GM12874 (cell line): ENCODE measurements around the gene HDAC9.

ENCODE experiments used
- CTCF ChIP-seq: IDR thresholded peaks from 2 replicates; pipeline ENCODE4 v1.5.1; 2011; ENCODE audit warnings: low read depth, mild to moderate bottlenecking, control low read depth, low read length, moderate library complexity; ENCODE audit not compliant: insufficient read depth

HDAC9 gene

GRCh38 chr7:18886832-18887231 lies 391.3 kb downstream of the HDAC9 start:
- TF ChIP-seq CTCF, result no peak

DNA sequence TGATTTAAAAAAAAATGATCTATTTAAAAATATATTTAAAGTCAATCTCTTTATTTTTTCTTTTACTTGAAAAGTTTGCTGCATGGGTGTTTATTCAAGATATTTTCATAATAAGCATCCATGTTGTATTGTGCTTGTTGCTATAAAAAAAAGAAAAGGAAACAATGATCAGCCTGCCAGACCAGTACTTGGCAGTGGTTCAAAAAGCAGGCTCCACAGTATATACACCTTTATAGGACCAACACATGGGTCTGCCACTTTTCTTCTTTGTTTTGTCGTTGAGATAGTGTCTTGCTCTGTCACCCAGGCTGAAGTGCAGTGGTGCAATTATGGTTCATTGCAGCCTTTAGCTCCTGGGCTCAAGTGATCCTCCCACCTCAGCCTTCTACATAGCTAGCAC lies 393.9 kb downstream of the HDAC9 start:
- no peak for TF ChIP-seq CTCF

DNA sequence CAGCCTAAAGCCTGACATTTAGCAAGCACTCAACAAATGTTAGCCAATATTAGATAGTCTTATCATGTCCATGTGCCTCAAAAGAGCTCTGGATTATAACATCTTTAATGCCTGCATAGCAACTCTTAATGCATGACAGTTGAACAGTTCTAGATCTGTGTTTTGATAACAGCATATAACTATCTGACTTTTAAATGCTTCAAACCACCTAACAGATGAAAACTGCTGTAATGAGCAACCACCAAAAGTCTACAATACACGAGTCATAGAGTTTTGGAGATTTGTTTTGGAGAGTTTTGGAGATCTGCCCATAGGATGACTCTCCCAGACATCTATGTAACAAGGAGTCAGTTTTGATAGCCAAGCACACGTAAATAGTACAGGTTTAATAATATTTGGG lies 394.6 kb downstream of the HDAC9 start:
- no peak for TF ChIP-seq CTCF

DNA sequence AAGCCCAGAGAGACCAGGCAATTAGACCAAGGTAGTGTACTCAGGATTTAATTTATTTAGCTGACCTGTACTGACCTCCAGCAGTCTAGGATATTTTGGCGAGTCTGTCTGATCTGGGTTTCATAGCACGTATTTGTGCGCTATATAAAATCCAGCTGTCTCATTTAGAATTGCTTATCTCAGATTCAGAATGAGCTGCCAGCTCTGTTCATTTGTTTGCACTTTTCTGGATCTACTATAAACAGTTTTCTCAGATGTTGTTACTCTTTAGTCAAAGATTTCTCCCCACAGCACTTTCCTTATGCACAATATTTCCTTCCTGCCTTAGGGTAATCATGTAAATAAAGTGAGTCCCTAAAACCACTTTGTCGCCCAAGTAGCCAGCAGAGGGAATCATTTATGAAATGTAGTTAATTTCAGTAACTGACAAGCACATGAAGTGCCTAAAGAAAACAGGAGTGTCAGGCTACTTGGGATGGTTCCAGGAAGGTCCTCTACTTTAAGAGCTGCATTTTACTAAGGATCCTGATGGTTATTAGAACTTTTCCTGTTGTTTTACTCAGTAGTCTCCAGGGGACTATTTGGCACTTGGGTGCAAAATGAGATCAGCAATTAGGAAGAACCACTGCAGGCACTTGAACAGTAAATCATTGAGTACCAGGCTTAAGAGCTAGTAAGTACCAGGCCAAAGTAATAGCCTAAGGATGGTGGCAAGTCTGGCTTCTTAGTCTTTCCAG lies 395.5 kb downstream of the HDAC9 start:
- TF ChIP-seq CTCF, result no peak

DNA sequence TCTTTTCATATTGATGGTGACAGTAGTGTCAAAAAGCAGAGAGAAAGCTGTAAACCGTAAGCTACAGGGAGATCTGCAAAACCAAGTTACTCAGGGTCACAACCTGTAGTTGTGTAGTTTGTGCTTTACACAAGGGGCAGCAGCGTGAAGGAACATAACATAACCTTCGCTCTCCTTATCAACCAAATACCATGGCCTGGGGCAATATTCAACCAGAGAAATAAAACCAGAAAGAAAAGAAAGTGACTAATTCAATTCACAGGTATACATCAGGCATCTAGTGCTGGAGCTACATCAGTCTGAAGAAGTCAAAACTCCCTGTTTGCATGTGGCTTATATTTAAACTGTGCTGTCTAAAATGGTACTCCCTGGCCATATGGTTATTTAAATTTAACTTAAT lies 397.6 kb downstream of the HDAC9 start:
- no peak for TF ChIP-seq CTCF

DNA sequence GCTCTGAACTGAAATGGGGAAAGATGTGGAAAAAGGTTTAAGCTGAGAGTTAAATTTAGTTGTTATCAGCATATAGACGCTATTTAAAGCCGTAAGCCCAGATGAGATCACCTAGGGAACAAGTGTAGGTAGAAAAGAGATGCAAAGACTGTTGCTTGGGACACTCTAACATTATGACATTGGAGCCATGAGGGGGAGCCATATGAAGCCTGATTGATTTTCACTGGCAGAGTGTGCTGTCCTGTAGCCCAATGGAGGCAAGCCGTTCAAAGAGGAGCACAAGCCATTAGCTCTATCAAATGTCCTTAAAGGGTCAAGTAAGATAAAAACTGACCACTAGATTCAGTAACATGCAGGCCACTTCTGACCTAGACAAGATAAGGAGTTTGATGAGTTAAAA lies 398.6 kb downstream of the HDAC9 start:
- no peak for TF ChIP-seq CTCF

GRCh38 chr7:18895456-18895855 lies 399.9 kb downstream of the HDAC9 start:
- no peak for TF ChIP-seq CTCF
